HG03025 (cell line): ENCODE measurements around the gene PTPN11.

Experiments
- ATAC-seq: cut with Tn5 transposase; IDR thresholded peaks from one replicate; pipeline ENCODE4 v1.9.1; 2021; ENCODE audit warnings: mild to moderate bottlenecking, moderate library complexity; ENCODE audit not compliant: unreplicated experiment, low FRiP score

Gene PTPN11

DNA sequence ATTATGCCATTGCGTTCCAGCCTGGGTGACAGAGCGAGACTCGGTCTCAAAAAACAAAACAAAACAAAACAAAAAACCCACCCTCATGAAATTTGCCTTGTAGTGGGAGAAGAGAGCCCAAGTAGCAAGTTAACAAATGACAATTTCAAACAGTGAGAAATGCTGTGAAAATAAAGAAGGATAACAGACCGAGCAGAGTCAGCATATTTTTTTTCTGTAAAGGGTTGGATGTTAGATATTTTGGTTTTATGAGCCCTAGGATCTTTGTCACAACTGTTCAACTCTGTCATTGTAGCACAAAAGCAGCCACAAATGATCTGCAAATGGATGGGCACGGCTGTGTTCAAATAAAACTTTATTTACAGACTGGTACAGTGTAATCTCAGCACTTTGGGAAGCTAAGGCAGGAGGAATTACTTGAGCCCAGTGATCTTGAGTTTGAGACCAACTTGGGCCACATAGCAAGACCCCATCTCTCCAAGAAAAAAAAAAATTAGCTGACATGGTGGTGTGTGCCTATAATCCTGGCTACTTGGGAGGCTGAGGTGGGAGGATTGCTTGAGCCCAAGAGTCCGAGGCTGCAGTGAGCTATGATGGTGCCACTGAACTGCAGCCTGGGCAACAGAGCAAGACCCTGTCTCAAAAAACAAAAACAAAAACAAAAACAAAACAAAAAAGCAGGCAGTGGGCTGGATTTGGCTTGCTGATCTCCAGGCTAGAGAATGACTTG lies 117.1 kb downstream of the PTPN11 start:
- ATAC-seq: no peak

DNA sequence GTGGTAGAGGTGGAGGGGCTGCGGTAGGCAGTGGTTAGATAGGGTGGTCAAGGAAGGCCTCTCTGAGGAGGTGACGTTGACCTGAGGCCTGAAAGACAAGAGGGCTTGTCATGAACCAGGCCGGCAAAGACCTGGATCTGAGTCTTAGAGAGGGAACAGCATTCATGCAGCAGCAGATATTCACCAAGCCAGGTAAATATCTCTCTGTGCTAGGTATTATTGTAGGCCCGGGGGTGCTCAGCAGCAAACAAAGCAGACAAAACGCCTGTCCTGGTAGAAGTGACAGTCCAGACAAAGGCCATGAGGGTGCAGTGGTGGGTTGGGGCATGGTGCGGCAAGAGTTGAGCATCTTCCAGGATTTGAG lies 117.6 kb downstream of the PTPN11 start:
- ATAC-seq: no peak

DNA sequence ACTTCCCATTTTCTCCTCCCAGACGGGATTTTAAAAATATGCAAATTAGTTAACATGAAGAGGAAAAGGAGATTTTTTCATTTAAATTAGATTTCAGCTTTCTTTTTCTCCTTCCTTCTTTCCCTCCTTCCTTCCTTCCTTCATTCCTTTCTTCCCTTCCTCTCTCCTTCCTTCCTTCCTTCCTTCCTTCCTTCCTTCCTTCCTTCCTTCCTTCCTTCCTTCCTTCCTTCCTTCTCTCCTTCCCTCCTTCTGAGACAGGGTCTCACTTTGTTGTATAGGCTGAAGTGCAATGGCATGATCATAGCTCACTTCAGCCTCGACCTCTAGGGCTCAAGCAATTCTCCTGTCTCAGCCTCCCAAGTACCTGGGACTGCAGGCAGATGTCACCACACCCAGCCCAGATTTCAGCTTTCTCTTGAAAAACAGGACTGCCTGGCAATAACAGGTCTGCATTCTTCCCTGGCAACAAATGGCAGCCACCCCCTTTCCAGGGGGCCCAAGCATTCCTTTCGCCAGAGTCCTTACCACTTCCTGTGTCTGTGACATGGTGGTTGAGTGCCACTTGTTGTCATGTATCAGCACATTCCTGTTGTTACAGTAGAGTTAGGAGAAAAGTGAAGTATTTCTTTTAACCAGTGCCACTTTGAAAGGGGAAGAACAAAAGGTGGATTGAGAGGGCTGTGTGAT lies 119.1 kb downstream of the PTPN11 start:
- ATAC-seq: no peak

DNA sequence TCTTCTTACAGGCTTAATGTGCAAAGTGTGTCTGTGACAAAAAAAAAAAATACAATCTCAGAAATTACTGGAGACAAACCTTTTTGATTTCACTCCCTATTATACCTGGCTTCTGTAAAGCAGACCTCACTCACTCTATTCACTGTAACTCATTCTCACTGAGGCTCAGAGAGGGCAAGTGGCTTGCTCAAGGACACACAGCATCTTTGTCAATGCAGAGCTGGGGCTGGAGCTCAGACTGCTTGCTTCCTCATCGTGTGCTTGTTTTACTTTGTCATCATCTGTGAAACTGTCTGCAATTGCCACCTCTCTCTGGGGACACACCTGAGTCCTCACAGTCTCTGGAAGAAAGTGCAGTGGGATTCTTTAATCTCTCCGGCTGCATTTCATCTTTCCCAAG lies 120.0 kb downstream of the PTPN11 start:
- no peak for ATAC-seq

DNA sequence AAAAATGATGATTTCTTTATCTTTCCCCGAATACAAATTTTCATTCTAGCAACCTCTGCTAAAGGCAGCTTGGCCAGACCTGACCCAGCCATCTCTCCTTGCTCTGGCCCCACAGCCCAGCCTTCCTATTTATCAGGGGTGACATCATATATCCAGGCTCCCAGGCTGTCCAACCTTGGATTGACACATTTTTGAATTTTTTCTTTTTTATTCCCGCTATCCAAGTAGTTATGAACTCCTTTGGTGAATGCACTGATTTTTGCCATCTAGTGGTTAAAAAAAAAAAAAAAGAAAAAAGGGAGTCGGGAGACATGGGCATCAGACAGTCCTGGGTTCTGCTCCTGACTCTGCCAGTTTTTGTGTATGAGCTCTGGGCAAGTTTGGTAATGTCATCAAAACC lies 120.5 kb downstream of the PTPN11 start:
- no peak for ATAC-seq

DNA sequence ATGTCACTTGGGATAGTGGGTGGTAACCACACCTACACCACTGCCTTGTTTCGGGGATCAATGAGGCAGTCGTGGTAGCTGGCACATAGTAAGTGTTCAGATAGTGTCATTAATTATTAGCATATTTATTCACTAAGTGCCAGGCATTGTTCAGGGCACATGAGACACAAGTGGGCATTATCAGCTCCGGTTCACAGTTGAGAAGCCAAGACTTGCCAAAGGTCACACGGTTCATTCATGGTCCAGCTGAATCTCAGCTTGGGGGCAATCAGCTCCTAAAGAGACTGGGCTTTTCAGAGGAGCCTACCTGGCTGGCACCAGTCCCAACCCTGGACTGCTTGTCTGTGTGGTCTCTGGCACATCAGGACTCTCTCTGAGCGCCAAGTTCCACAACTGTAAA lies 121.3 kb downstream of the PTPN11 start:
- no peak for ATAC-seq

DNA sequence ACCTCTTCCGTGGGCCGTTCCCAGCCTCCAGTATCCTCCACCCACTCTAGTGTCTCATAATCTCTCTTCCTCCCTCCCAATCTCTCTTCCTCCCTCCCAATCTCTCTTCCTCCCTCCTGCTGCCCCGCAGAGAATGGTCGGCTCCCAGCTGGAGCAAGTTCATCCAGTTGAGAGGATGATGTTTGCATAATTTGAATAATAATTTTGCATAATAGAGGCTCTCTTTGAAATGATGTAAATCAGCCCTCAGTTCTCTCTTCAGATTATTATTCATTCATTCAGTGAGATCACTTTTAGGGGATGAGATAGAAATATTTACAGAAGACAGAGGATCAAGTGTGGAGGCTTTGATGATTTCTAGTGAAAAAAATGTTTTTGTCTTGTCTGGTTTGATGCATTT lies 125.0 kb downstream of the PTPN11 start:
- ATAC-seq: no peak

DNA sequence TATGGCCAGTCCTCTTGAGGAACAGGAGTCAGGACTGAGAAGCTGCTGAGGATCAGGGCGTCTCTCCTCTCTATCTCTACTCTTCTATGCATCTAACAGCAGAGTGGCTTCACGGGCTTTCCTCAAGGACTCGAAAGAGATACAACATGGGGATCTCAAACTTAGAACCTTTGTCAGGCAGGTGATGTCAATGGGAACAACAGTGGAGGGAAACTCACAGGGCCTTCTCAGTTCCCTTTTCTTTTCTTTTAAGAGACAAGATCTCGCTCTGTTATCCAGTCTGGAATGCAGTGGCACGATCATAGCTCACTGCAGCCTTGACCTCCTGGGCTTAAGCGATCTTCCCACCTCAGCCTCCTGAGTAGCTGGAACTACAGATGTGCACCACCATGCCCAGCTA lies 127.6 kb downstream of the PTPN11 start:
- no peak for ATAC-seq

DNA sequence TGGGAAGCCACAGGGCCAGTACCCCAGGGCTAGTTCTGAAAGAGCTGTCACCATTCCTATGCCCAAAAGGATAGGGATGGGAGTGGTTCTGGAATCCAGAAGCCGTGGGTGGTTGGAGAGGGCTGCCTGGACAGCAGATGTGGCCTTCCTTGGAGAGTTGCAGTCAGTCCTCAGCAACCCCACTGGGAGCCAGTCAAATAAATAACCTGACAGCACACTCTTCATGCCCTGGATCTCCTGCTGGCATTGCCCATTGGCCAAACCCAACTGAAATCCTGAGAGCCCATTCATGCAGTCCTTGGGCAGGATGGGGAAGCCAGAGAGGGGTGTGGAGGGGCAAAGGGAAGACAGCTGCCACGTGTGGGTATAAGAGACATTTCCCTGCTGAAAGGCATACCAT lies 128.2 kb downstream of the PTPN11 start:
- no peak for ATAC-seq

DNA sequence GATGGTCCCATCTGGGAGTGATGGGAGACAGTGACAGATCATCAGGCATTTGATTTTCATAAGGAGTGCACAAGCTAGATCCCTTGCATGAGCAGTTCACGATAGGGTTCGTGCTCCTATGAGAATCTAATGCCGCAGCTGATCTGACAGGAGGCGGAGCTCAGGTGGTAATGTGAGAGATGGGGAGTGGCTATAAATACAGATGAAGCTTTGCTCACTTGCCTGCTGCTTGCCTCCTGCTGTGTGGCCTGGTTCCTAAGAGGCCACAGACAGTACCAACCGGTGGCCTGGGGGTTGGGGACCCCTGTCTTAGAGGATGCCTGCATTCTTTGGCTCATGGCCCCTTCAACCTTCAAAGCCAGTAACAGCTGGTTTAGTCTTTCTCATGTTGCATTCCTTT lies 130.3 kb downstream of the PTPN11 start:
- ATAC-seq: no peak

DNA sequence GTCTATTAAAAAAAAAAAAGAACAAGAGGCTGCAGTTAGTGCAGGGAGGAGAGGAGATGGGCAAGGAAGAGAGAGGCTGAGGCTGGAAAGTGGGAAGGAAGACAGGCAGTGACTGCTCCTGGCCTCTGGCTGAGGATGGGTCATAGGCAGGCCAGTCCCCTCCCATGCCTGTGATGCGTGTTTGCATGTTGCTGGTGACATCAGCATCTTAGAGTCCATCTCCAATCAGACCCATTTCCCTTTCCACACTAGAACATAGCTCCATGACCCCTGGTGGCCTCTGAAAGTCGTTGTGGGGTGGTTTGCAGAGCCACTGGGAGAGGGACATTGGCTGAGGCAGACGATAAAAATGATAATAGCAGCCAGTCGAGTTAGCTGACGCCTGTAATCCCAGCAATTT lies 132.9 kb downstream of the PTPN11 start:
- no peak for ATAC-seq

DNA sequence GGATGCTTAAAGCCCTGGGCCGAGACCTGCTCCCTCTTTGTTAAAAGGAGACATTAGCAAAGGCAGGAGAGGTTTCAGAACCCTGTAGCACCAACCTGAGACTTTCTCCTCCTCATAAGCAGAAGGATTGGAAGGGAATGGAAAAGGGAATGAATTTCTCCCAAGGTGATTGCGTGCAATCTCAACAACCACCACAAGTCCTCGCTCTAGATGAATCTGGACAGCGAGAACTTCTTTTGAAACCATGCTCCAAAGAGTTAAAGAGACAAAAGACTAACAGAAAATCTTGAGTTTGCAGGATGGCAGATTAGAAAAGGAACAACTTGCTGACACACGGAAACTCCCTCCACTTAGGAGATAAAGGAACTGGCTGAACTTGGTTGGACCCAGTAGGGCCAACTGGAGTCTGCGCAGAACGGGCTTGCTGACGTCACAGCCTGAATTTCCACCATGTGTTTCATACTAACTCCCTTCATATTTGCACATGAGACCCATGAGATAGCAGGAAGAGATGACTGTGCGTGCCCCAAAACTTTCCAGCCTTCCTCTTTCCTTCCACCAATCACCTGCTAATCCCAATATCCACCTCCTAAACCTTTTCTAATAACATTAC lies 137.0 kb downstream of the PTPN11 start:
- no peak for ATAC-seq

DNA sequence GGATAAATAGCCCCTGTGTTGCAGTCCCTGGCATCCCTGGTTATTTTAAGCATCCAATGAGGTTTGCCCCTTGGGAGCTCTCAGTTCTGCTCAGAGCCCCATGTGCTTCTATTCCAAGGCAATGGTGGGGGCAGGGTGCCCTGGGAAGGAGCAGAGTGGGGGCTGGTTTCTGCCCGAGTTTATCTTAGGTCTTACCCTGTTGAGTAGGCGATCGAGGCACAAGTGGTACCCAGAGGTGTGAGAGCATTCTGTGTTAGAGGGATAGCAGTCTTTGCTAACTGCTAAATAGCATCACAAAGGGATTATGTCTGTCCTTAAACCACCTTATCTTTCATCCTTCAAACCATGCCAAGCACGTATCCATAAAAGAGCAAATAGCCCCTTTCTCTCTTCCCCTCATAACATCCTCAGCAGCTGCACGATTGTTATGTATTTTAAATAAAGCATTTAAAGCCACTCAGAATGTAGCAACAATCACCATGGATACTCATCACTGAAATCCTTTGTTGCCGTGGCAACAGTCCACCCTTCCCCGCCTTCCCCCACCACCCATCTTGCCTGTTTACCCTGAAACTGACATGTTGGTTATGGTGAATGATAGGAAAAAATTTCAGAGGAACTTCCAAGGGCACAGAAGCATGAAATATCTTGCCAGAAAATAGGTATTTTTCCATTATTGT lies 139.3 kb downstream of the PTPN11 start:
- no peak for ATAC-seq
